Muscle of back (tissue), 11 donors: Measurements from ENCODE around the gene ARF6. TPM values are rescaled to one million over a fixed set of nuclear protein-coding genes. Genes with fewer than 3 reads are reported as not detected.
A peak's percentile ranks its signal among the peaks of the same experiment; 100 is the strongest.
"Not testable (repeated sequence)": the region's sequence is repeated elsewhere in the genome, so short reads cannot be mapped to it uniquely, and the experiment has no call there.

Experiments
- DNase-seq, 3 donors: peaks; one replicate each; pipeline versions ENCODE4 v3.0.0 to v3.0.0-alpha.2; 2013
- polyA plus RNA-seq, 10 donors: library from polyadenylated mRNA; unstranded; fragments of 120-200 nt; gene quantifications; one replicate each; pipeline ENCODE4 v1.2.1, GENCODE V29; 2013; ENCODE audit not compliant: insufficient read length in 10 of 10

ARF6 gene
- polyA plus RNA-seq, 10 donors: 30.7 to 46.7 (median 35.7) TPM

DNA sequence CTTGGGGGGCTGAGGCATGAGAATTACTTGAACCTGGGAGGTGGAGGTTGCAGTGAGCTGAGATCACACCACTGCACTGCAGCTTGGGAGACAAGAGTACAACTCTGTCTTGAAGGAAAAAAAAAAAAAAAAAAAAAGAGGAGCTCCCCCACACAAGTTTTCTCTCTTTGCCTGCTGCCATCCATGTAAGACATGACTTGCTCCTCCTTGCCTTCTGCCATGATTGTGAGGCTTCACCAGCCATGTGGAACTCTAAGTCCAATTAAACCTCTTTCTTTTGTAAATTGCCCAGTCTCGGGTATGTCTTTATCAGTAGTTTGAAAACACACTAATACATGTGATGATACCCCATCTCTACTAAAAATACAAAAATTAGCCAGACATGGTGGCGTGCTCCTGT is 46.3 kb downstream of the ARF6 start:
- DNase-seq: not testable (repeated sequence)

DNA sequence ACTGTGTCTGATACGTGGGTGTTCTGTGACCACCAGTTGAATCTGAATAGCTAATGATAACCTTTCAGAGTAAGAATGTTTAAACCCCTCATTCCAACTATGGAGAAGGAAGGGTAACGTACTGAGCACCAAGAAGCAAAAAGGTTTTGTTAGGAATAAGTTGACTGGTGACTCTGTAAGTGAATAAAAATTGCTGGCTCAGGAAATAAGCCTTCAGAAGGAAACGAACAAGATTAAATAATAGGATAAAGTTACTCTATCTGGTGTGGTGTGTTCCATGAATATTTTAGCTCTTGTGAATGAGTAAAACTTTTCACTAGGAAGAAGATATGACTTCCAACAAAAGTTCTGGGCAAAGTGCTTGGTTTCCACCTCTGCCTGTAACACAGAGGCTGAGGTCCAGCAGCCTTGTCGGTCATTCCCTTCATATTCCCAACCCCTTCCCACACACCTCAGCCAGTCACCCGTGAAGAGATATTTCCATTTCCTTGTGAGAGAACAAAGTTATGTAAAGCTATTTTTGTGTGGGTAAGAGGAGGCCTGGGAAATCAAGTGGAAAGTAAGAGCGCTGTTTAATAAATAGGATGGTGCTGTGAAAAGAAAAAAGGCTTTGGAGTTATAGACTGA is 47.1 kb downstream of the ARF6 start:
- DNase-seq: no peak

DNA sequence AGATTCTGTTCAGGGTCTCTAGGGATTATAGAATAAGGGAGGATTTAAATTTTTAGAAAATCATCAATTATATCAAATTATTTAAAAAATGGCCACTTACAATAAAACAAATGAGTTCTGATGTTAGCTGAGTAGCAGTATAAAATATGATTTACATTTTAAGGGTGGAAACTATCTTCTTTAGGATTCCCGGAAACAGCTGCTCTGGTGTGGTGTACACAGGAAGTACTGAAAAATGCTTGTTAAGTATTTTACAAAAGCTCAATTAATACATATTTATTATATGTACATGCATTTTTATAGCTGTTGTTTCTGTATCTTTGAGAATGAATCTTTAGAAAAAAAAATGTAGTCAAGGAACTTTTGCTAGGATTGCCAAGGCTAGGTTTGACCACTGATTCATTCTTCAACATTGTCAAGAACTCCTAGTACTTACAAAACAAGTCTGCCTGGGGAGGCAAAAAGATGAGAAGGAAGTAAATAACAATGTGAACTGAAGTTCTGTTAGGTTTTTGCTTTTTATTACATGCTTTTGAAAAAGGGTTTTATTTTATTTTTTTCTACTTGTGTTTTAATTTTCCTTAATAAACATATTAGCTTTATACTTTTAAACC is 48.0 kb downstream of the ARF6 start:
- DNase-seq: peak in 1 of 3 donors; percentile 36

DNA sequence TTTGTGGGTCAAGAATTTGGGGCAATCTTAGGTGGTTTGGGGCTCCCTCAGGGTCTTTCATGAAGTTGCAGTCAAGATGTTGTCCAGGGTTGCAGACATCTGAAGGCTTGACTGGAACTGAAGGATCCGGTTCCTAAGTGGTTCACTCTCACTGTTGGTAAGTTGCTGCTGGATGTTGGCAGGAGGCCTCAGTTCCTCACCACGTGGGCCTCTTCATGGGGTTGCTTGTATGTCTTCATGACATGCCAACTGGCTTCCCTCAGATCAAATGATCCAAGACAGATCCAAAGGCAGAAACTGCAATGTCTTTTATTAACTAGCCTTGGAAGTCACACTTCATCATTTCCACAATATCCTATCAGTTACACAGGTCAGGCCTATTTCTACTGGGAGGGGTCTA is 49.2 kb downstream of the ARF6 start:
- no peak for DNase-seq

DNA sequence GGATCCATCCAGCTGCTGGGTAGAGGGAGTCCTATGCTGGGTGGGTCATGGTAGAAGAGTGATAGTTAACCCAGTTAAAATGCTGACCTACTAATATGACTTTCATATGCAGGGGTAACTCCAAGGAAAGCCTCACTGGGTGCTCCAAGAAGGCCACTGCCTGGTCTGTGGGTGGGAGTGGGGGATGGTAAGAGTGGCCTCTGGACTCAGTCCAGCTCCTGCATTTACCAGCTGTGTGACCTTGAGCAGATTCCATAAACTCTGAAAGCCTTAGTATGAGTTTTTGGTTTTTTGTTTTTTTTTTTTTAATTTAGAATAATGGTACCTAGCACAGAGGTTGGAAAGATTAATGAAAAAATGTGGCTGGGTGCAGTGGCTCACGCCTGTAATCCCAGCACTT is 51.6 kb downstream of the ARF6 start:
- no peak for DNase-seq

DNA sequence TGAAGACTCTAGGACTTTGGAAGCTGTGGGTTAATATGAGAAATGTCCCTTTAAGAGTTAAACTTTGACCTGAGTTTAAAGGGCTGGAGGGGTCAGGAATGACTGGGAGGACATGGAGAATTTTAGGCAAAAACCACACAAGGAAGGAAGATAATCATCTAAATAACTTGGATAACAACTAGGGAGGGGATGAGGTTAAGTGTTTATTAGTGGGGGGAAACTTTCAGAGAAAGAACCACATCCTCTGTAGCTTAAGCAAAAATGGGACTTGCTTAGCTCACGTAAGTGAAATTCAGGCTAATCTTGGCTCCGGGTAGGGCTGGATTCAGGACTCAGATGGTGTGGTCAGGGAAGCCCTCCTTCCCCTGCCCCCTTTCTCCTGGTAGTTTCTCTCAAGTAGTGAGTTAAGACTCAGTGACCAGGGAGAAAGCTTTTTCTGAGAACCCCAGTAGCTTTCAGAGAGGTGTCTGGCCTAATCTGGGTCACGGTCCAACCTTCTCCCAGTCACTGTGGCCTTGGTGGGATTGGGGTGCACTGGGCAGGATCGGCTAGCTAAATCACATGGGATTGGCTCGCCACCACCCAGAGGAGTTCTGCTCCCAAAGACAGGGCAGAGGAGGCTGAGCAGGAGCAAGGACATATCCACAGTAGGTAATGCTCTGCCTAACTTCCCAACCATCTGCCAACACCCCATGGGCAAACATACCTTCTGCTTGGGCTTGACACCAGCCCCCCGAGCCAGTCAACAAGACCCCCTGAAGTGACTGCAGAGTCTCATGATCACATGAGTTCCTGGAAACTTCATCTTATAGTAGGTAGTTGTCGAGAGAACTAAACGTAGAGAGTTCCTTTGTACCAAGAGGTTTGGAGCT is 52.8 kb downstream of the ARF6 start:
- DNase-seq: no peak

Other genes with a start within 250 kb of the ARF6 start
- gene POLE2, start 204.9 kb upstream of the ARF6 start, polyA plus RNA-seq: 10 to 100 TPM in 4 of 10 donors, 1 to 10 TPM in 6; 4.3 to 14.8 (median 8.5) TPM
- gene KLHDC1, start 200.0 kb upstream of the ARF6 start, polyA plus RNA-seq: 1 to 10 TPM; 3.2 to 7.7 (median 4.7) TPM
- gene KLHDC2, start 124.9 kb upstream of the ARF6 start, polyA plus RNA-seq: 10 to 100 TPM; 64.3 to 76.7 (median 70.4) TPM
- 10 to 100 TPM; 37.4 to 61.2 (median 51.9) TPM for gene NEMF, start 40.3 kb upstream of the ARF6 start, polyA plus RNA-seq
- gene VCPKMT, start 223.5 kb downstream of the ARF6 start, polyA plus RNA-seq: 10 to 100 TPM in 4 of 10 donors, 1 to 10 TPM in 6; 7.1 to 11.7 (median 9.4) TPM